Spleen (tissue), 7 donors: ENCODE results near the gene MEGF9.

Experiments used
- CTCF ChIP-seq, 11 experiments: fragments of 200-600 bp in 7 of 11; fragments of 450-650 bp in 4 of 11; sonication (generic) in 4 of 11; IDR thresholded peaks in 8 of 11; conservative IDR thresholded peaks in 3 of 11; 1 replicate in 7 of 11; 2 replicates in 4 of 11; pipeline versions ENCODE4 v1.4.0 to v1.8.0; 2016 to 2021; ENCODE audit warnings: antibody characterized with exemption in 11 of 11, inconsistent platforms in 4 of 11, mild to moderate bottlenecking in 1 of 11
- POLR2A ChIP-seq, 3 donors: fragments of 450-650 bp; IDR thresholded peaks; one replicate each; pipeline ENCODE4 v1.5.1; 2017; ENCODE audit warnings: antibody characterized with exemption in 3 of 3, mild to moderate bottlenecking in 1 of 3
- POLR2AphosphoS5 ChIP-seq, 3 donors: sonication (generic); formaldehyde crosslinking; IDR thresholded peaks; one replicate each; pipeline ENCODE4 v1.5.1; 2017; ENCODE audit warnings: antibody characterized with exemption in 3 of 3
- donor health status: DM: no; HTN: no; CAD: no; lungs with moderate emphysema.
- donor health status: DM: no; HTN: no; CAD: no.
- donor health status: DM: no; HTN: no; CAD: no.

DNA sequence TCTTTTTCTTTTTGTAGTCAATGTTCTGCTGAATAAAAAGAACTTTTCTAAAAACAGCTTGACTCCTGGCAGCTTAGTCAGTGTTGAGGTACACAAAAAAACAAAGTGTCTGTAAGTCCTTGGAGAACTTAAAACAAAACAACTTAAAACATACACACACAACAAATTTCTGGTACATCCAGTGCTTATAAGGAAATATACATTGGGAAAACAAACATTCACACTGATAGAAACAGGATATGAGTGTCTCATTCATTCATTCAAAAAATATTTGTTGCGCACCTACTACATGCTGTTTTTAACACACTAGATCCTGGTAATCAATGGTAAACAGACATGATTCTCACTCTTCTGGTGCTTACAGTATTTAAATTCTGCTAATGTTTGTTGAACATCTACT, 27.4 kb upstream of the MEGF9 start:
- TF ChIP-seq POLR2A (IDR thresholded peaks at IDR 0.05) (no peak), CTCF (IDR thresholded peaks at IDR 0.05 in 8 of 11, conservative IDR thresholded peaks at IDR 0.05 in 3 of 11) (no peak), POLR2AphosphoS5 (IDR thresholded peaks at IDR 0.05) (no peak)
